Mucosa of stomach (tissue), 1 donor: ENCODE results near the gene LAMB2.

ENCODE experiments used
- H3K27me3 ChIP-seq: one replicate; pipeline ENCODE4 v1.7.0; 2013; ENCODE audit warnings: mild to moderate bottlenecking, low read length; ENCODE audit not compliant: control insufficient read depth, insufficient read depth
- H3K36me3 ChIP-seq: one replicate; pipeline ENCODE4 v1.7.0; 2013; ENCODE audit warnings: low read length; ENCODE audit not compliant: control insufficient read depth, insufficient read depth
- H3K4me1 ChIP-seq: one replicate; pipeline ENCODE4 v1.7.0; 2013; ENCODE audit warnings: mild to moderate bottlenecking, low read length; ENCODE audit not compliant: control insufficient read depth, insufficient read depth
- H3K4me3 ChIP-seq: one replicate; pipeline ENCODE4 v1.7.0; 2013; ENCODE audit warnings: low read length
- H3K9ac ChIP-seq: one replicate; pipeline ENCODE4 v1.7.0; 2013; ENCODE audit warnings: mild to moderate bottlenecking, low read length, moderate library complexity
- H3K9me3 ChIP-seq: one replicate; pipeline ENCODE4 v1.7.0; 2013; ENCODE audit warnings: mild to moderate bottlenecking, low read length, moderate library complexity; ENCODE audit not compliant: control insufficient read depth
- donor health status: Pancreatic carcinoma.

LAMB2 gene

GRCh38 chr3:49170744-49171118 is 37.9 kb upstream of the LAMB2 start:
- Histone ChIP-seq H3K4me1 (peaks cover 34% of the 10 kb centered on the region), H3K9ac (peak overlapping the region; percentile 83), H3K4me3 (peak overlapping the region; percentile 42), H3K27me3 (no peaks in the 10 kb centered on the region), H3K9me3 (peaks cover 5% of the 10 kb centered on the region), H3K36me3 (no peaks in the 10 kb centered on the region)

- no peaks in the 10 kb centered on the region for H3K27me3 ChIP-seq
- H3K36me3 ChIP-seq = peaks cover 14% of the 10 kb centered on the region
- H3K4me1 ChIP-seq = peaks cover 31% of the 10 kb centered on the region
- peak overlapping the region; percentile 86 for H3K9ac ChIP-seq
- H3K9me3 ChIP-seq = peaks cover 5% of the 10 kb centered on the region
- H3K4me3 ChIP-seq = peak overlapping the region; percentile 80
Observed at GRCh38 chr3:49166752-49167556, 34.1 kb upstream of the LAMB2 start.

- Histone ChIP-seq H3K9ac (peak within 1 kb of the TSS; percentile 86), H3K27me3 (no peaks in the 10 kb centered on the region), H3K4me1 (peaks cover 24% of the 10 kb centered on the region), H3K9me3 (peaks cover 5% of the 10 kb centered on the region), H3K4me3 (peak within 1 kb of the TSS; percentile 87), H3K36me3 (peaks cover 14% of the 10 kb centered on the region)
Observed at GRCh38 chr3:49165771-49166751, 33.2 kb upstream of the LAMB2 start, which contains the start of gene CCDC71. CCDC71 (minus strand) TSS chr3:49166331; CDS start chr3:49164208, 2,123 bp downstream.

- Histone ChIP-seq H3K36me3 (peaks cover 14% of the 10 kb centered on the region), H3K4me3 (peak overlapping the region; percentile 87), H3K9me3 (peaks cover 5% of the 10 kb centered on the region), H3K4me1 (peaks cover 17% of the 10 kb centered on the region), H3K27me3 (no peaks in the 10 kb centered on the region), H3K9ac (peak overlapping the region; percentile 86)
Observed at GRCh38 chr3:49164983-49165720, 32.3 kb upstream of the LAMB2 start.

GRCh38 chr3:49163609-49164008 is 30.8 kb upstream of the LAMB2 start:
- peaks cover 5% of the 10 kb centered on the region for H3K9me3 ChIP-seq
- no peak overlapping the region for H3K4me3 ChIP-seq
- no peaks in the 10 kb centered on the region for H3K27me3 ChIP-seq
- H3K9ac ChIP-seq = no peak overlapping the region
- peaks cover 14% of the 10 kb centered on the region for H3K36me3 ChIP-seq
- peaks cover 17% of the 10 kb centered on the region for H3K4me1 ChIP-seq

GRCh38 chr3:49162751-49163419 is 30.0 kb upstream of the LAMB2 start:
- Histone ChIP-seq H3K9ac (no peak overlapping the region), H3K9me3 (peaks cover 5% of the 10 kb centered on the region), H3K36me3 (peaks cover 14% of the 10 kb centered on the region), H3K4me1 (peaks cover 17% of the 10 kb centered on the region), H3K27me3 (no peaks in the 10 kb centered on the region), H3K4me3 (no peak overlapping the region)

GRCh38 chr3:49161808-49162530 is 29.1 kb upstream of the LAMB2 start:
- Histone ChIP-seq H3K4me1 (peaks cover 17% of the 10 kb centered on the region), H3K4me3 (no peak overlapping the region), H3K36me3 (peaks cover 14% of the 10 kb centered on the region), H3K27me3 (no peaks in the 10 kb centered on the region), H3K9ac (no peak overlapping the region), H3K9me3 (peaks cover 5% of the 10 kb centered on the region)

- Histone ChIP-seq H3K4me1 (peaks cover 10% of the 10 kb centered on the region), H3K27me3 (no peaks in the 10 kb centered on the region), H3K4me3 (no peak overlapping the region), H3K9ac (no peak overlapping the region), H3K36me3 (peaks cover 14% of the 10 kb centered on the region), H3K9me3 (peaks cover under 1% of the 10 kb centered on the region)
Observed at GRCh38 chr3:49161197-49161596, 28.3 kb upstream of the LAMB2 start.

GRCh38 chr3:49158792-49159191 is 25.9 kb upstream of the LAMB2 start:
- no peak overlapping the region for H3K9ac ChIP-seq
- H3K4me1 ChIP-seq = no peaks in the 10 kb centered on the region
- H3K4me3 ChIP-seq = no peak overlapping the region
- H3K9me3 ChIP-seq = no peaks in the 10 kb centered on the region
- peaks cover 10% of the 10 kb centered on the region for H3K36me3 ChIP-seq
- H3K27me3 ChIP-seq = no peaks in the 10 kb centered on the region

- Histone ChIP-seq H3K27me3 (no peaks in the 10 kb centered on the region), H3K4me1 (no peaks in the 10 kb centered on the region), H3K4me3 (no peak overlapping the region), H3K9ac (no peak overlapping the region), H3K9me3 (no peaks in the 10 kb centered on the region), H3K36me3 (peaks cover 4% of the 10 kb centered on the region)
Observed at GRCh38 chr3:49158103-49158709, 25.4 kb upstream of the LAMB2 start.
